HEK293 (cell line): ENCODE data around the gene OVOL3.

ENCODE experiments used
- GLIS1 ChIP-seq: fragments of 450-650 bp; formaldehyde crosslinking; IDR thresholded peaks from 2 replicates; pipeline ENCODE4 v1.5.1; 2016; ENCODE audit warnings: missing biosample characterization, missing genetic modification characterization
- KLF17 ChIP-seq: fragments of 450-650 bp; formaldehyde crosslinking; IDR thresholded peaks from 2 replicates; pipeline ENCODE4 v1.5.1; 2016; ENCODE audit warnings: missing biosample characterization, missing genetic modification characterization
- MZF1 ChIP-seq: fragments of 450-650 bp; formaldehyde crosslinking; IDR thresholded peaks from 2 replicates; pipeline ENCODE4 v1.5.1; 2017; ENCODE audit warnings: missing biosample characterization, missing genetic modification characterization, borderline replicate concordance
- OSR2 ChIP-seq: fragments of 450-650 bp; formaldehyde crosslinking; IDR thresholded peaks from 2 replicates; pipeline ENCODE4 v1.5.1; 2016; ENCODE audit warnings: missing biosample characterization, missing genetic modification characterization
- PRDM4 ChIP-seq: fragments of 450-650 bp; formaldehyde crosslinking; IDR thresholded peaks from 2 replicates; pipeline ENCODE4 v1.5.1; 2017; ENCODE audit warnings: missing biosample characterization, missing genetic modification characterization
- SP7 ChIP-seq: fragments of 450-650 bp; formaldehyde crosslinking; IDR thresholded peaks from 2 replicates; pipeline ENCODE4 v1.5.1; 2016; ENCODE audit warnings: missing biosample characterization, missing genetic modification characterization
- YY2 ChIP-seq: fragments of 450-650 bp; formaldehyde crosslinking; IDR thresholded peaks from 2 replicates; pipeline ENCODE4 v1.5.1; 2016; ENCODE audit warnings: missing biosample characterization, missing genetic modification characterization
- ZEB2 ChIP-seq: fragments of 450-650 bp; formaldehyde crosslinking; IDR thresholded peaks from 2 replicates; pipeline ENCODE4 v1.5.1; 2016; ENCODE audit warnings: missing biosample characterization, missing genetic modification characterization
- ZFP3 ChIP-seq: fragments of 450-650 bp; formaldehyde crosslinking; IDR thresholded peaks from 2 replicates; pipeline ENCODE4 v1.5.1; 2016; ENCODE audit warnings: low read depth, missing biosample characterization, missing genetic modification characterization
- ZFP37 ChIP-seq: fragments of 450-650 bp; formaldehyde crosslinking; IDR thresholded peaks from 2 replicates; pipeline ENCODE4 v1.5.1; 2016; ENCODE audit warnings: missing biosample characterization, missing genetic modification characterization
- ZNF114 ChIP-seq: fragments of 450-650 bp; formaldehyde crosslinking; IDR thresholded peaks from 2 replicates; pipeline ENCODE4 v1.5.0; 2017; ENCODE audit warnings: missing biosample characterization, missing genetic modification characterization
- ZNF121 ChIP-seq: fragments of 450-650 bp; formaldehyde crosslinking; IDR thresholded peaks from 2 replicates; pipeline ENCODE4 v1.5.1; 2016; ENCODE audit warnings: missing biosample characterization, missing genetic modification characterization
- ZNF146 ChIP-seq: fragments of 450-650 bp; formaldehyde crosslinking; IDR thresholded peaks from 2 replicates; pipeline ENCODE4 v1.5.1; 2016; ENCODE audit warnings: missing biosample characterization, missing genetic modification characterization
- ZNF169 ChIP-seq: fragments of 450-650 bp; formaldehyde crosslinking; IDR thresholded peaks from 2 replicates; pipeline ENCODE4 v1.5.1; 2016; ENCODE audit warnings: missing biosample characterization, missing genetic modification characterization
- ZNF214 ChIP-seq: fragments of 450-650 bp; formaldehyde crosslinking; IDR thresholded peaks from 2 replicates; pipeline ENCODE4 v1.5.1; 2017; ENCODE audit warnings: missing biosample characterization, mild to moderate bottlenecking, missing genetic modification characterization, borderline replicate concordance
- ZNF23 ChIP-seq: fragments of 450-650 bp; formaldehyde crosslinking; IDR thresholded peaks from 2 replicates; pipeline ENCODE4 v1.5.1; 2016; ENCODE audit warnings: missing biosample characterization, missing genetic modification characterization, borderline replicate concordance
- ZNF248 ChIP-seq: fragments of 450-650 bp; formaldehyde crosslinking; IDR thresholded peaks from 2 replicates; pipeline ENCODE4 v1.5.1; 2017; ENCODE audit warnings: missing biosample characterization, missing genetic modification characterization
- ZNF501 ChIP-seq: fragments of 450-650 bp; formaldehyde crosslinking; IDR thresholded peaks from 2 replicates; pipeline ENCODE4 v1.5.1; 2016; ENCODE audit warnings: missing biosample characterization, missing genetic modification characterization
- ZNF596 ChIP-seq: fragments of 450-650 bp; IDR thresholded peaks from 2 replicates; pipeline ENCODE4 v1.5.0; 2018; ENCODE audit warnings: missing biosample characterization, mild to moderate bottlenecking, missing genetic modification characterization, moderate library complexity
- ZNF600 ChIP-seq: fragments of 450-650 bp; formaldehyde crosslinking; IDR thresholded peaks from 2 replicates; pipeline ENCODE4 v1.5.1; 2016; ENCODE audit warnings: missing biosample characterization, missing genetic modification characterization
- ZNF610 ChIP-seq: fragments of 450-650 bp; formaldehyde crosslinking; IDR thresholded peaks from 2 replicates; pipeline ENCODE4 v1.5.1; 2016; ENCODE audit warnings: missing biosample characterization, missing genetic modification characterization, borderline replicate concordance
- ZNF623 ChIP-seq: fragments of 450-650 bp; formaldehyde crosslinking; IDR thresholded peaks from 2 replicates; pipeline ENCODE4 v1.5.1; 2016; ENCODE audit warnings: missing biosample characterization, missing genetic modification characterization
- ZNF747 ChIP-seq: fragments of 450-650 bp; formaldehyde crosslinking; IDR thresholded peaks from 2 replicates; pipeline ENCODE4 v1.5.1; 2016; ENCODE audit warnings: missing biosample characterization, missing genetic modification characterization
- ZNF76 ChIP-seq: fragments of 450-650 bp; formaldehyde crosslinking; IDR thresholded peaks from 2 replicates; pipeline ENCODE4; 2016; ENCODE audit warnings: low read depth, missing biosample characterization, missing genetic modification characterization, borderline replicate concordance
- ZNF792 ChIP-seq: fragments of 450-650 bp; formaldehyde crosslinking; IDR thresholded peaks from 2 replicates; pipeline ENCODE4 v1.5.1; 2016; ENCODE audit warnings: missing biosample characterization, missing genetic modification characterization
- ZXDB ChIP-seq: fragments of 450-650 bp; formaldehyde crosslinking; IDR thresholded peaks from 2 replicates; pipeline ENCODE4 v1.5.1; 2016; ENCODE audit warnings: missing biosample characterization, missing genetic modification characterization
- TF ChIP-seq, protein P1 (sequence below): fragments of 450-650 bp; formaldehyde crosslinking; IDR thresholded peaks from 2 replicates; pipeline ENCODE4 v1.5.1; 2016; ENCODE audit warnings: missing biosample characterization, missing genetic modification characterization
- TF ChIP-seq, protein P2 (sequence below): fragments of 450-650 bp; formaldehyde crosslinking; IDR thresholded peaks from 2 replicates; pipeline ENCODE4 v1.5.1; 2016; ENCODE audit warnings: missing biosample characterization, missing genetic modification characterization
- TF ChIP-seq, protein P3 (sequence below): fragments of 450-650 bp; formaldehyde crosslinking; IDR thresholded peaks from 2 replicates; pipeline ENCODE4 v1.5.1; 2017; ENCODE audit warnings: missing biosample characterization, missing genetic modification characterization

OVOL3 gene

DNA sequence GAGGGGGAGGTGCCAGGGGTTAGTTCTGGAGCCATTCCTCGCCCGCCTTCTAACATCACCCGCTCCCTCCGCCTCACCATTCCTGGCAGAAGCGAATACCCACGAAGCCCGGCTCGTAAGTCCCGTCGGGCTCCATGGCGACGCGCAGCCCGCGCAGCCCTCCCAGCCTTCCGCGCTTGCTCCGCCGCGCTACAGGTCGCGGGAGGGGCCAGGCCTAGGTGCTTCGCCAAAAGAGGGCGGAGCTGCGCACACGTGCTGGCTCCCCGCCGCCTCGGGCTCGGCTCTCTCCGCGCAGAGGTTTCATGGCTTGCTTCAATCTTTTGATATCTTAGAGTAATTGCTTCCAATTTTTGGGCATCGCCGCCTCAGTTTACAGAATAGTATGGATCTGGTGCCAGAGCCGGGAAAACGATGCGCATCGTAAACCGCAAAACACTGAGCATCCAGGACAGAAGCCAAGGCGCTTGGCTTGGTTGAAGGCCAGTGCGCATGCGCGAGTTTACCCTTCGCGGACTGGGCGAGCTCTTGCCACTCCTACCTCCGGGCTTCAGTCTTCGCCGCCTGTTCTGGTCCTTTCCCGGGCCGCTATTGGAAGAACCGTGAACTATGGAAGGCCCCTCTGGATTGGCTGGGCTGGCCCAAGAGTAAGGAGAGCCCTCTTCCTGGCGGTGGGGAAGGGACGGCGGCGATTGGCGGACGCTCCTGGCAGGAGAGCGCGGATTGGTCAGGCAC, 3.9 kb downstream of the OVOL3 start, which contains the start of gene POLR2I (continued):
- TF ChIP-seq ZNF248 (tag by site-specific recombination) (no peak), MZF1 (tag by site-specific recombination) (no peak), ZNF23 (tag by site-specific recombination) (no peak), KLF17 (tag by site-specific recombination) (peak; percentile 98), ZFP37 (tag by site-specific recombination) (peak; percentile 88; the same call in 1 of the 2 replicates), ZNF121 (0 out of 2 replicates have a peak, but pooled peaks have one; percentile 51), ZNF596 (tag by site-specific recombination) (peak; percentile 12; the same call in 1 of the 2 replicates), ZNF600 (tag by site-specific recombination) (peak; percentile 93), ZXDB (tag by site-specific recombination) (peak; percentile 92), ZNF623 (tag by site-specific recombination) (no peak; the same call in none of the 2 replicates), ZNF501 (tag by site-specific recombination) (peak; percentile 98), OSR2 (peak; percentile 7; the same call in 1 of the 2 replicates), SP7 (tag by site-specific recombination) (peak; percentile 85; the same call in 1 of the 2 replicates), ZNF214 (tag by site-specific recombination) (no peak), ZEB2 (tag by site-specific recombination) (peak; percentile 91), ZNF792 (tag by site-specific recombination) (no peak), ZNF747 (tag by site-specific recombination) (no peak), YY2 (tag by site-specific recombination) (peak; percentile 93), GLIS1 (peak; percentile 41; the same call in 1 of the 2 replicates), ZNF114 (no peak), ZFP3 (no peak), PRDM4 (tag by site-specific recombination) (peak; percentile 63), ZNF169 (tag by site-specific recombination) (peak; percentile 4; the same call in 1 of the 2 replicates), ZNF610 (tag by site-specific recombination) (peak; percentile 90), ZNF146 (tag by site-specific recombination) (peak; percentile 52; the same call in 1 of the 2 replicates), ZNF76 (peak; percentile 93)
- TF ChIP-seq, protein P1, sequence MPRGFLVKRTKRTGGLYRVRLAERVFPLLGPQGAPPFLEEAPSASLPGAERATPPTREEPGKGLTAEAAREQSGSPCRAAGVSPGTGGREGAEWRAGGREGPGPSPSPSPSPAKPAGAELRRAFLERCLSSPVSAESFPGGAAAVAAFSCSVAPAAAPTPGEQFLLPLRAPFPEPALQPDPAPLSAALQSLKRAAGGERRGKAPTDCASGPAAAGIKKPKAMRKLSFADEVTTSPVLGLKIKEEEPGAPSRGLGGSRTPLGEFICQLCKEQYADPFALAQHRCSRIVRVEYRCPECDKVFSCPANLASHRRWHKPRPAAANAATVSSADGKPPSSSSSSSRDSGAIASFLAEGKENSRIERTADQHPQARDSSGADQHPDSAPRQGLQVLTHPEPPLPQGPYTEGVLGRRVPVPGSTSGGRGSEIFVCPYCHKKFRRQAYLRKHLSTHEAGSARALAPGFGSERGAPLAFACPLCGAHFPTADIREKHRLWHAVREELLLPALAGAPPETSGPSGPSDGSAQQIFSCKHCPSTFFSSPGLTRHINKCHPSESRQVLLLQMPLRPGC (tag by site-specific recombination), result peak; percentile 67; the same call in 1 of the 2 replicates
- TF ChIP-seq, protein P2, sequence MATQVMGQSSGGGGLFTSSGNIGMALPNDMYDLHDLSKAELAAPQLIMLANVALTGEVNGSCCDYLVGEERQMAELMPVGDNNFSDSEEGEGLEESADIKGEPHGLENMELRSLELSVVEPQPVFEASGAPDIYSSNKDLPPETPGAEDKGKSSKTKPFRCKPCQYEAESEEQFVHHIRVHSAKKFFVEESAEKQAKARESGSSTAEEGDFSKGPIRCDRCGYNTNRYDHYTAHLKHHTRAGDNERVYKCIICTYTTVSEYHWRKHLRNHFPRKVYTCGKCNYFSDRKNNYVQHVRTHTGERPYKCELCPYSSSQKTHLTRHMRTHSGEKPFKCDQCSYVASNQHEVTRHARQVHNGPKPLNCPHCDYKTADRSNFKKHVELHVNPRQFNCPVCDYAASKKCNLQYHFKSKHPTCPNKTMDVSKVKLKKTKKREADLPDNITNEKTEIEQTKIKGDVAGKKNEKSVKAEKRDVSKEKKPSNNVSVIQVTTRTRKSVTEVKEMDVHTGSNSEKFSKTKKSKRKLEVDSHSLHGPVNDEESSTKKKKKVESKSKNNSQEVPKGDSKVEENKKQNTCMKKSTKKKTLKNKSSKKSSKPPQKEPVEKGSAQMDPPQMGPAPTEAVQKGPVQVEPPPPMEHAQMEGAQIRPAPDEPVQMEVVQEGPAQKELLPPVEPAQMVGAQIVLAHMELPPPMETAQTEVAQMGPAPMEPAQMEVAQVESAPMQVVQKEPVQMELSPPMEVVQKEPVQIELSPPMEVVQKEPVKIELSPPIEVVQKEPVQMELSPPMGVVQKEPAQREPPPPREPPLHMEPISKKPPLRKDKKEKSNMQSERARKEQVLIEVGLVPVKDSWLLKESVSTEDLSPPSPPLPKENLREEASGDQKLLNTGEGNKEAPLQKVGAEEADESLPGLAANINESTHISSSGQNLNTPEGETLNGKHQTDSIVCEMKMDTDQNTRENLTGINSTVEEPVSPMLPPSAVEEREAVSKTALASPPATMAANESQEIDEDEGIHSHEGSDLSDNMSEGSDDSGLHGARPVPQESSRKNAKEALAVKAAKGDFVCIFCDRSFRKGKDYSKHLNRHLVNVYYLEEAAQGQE (tag by site-specific recombination), result peak; percentile 49
- TF ChIP-seq, protein P3, sequence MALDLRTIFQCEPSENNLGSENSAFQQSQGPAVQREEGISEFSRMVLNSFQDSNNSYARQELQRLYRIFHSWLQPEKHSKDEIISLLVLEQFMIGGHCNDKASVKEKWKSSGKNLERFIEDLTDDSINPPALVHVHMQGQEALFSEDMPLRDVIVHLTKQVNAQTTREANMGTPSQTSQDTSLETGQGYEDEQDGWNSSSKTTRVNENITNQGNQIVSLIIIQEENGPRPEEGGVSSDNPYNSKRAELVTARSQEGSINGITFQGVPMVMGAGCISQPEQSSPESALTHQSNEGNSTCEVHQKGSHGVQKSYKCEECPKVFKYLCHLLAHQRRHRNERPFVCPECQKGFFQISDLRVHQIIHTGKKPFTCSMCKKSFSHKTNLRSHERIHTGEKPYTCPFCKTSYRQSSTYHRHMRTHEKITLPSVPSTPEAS (tag by site-specific recombination), result peak; percentile 57
